Smooth muscle cell (in vitro differentiated cells): ENCODE results near the gene MGP. TPM values are rescaled to one million over a fixed set of nuclear protein-coding genes. Genes with fewer than 3 reads are reported as not detected.

Source experiments
- DNase-seq: peaks from one replicate; lab custom pipeline; 2025; ENCODE audit not compliant: unreplicated experiment; lab: John Stamatoyannopoulos, UW
- H2AFZ ChIP-seq: fragments of 200-600 bp; sonication (generic); 2 replicates; pipeline ENCODE4 v1.6.0; 2016; ENCODE audit warnings: antibody characterized with exemption, low read depth, mild to moderate bottlenecking
- H3F3A ChIP-seq: fragments of 200-600 bp; sonication (generic); 2 replicates; pipeline ENCODE4 v1.6.0; 2017; ENCODE audit warnings: antibody characterized with exemption, low read depth
- H3K27ac ChIP-seq: fragments of 200-600 bp; sonication (generic); 2 replicates; pipeline ENCODE4 v1.5.1; 2016; ENCODE audit warnings: low read depth, mild to moderate bottlenecking
- H3K27me3 ChIP-seq: fragments of 200-600 bp; sonication (generic); 2 replicates; pipeline ENCODE4 v1.6.1; 2016; ENCODE audit warnings: low read depth, mild to moderate bottlenecking
- H3K36me3 ChIP-seq: fragments of 200-600 bp; sonication (generic); 2 replicates; pipeline ENCODE4 v1.5.1; 2016; ENCODE audit warnings: low read depth
- H3K4me1 ChIP-seq: fragments of 200-600 bp; sonication (generic); 2 replicates; pipeline ENCODE4 v1.5.1; 2016; ENCODE audit warnings: low read depth
- H3K4me2 ChIP-seq: fragments of 200-600 bp; sonication (generic); 2 replicates; pipeline ENCODE4 v1.6.0; 2016; ENCODE audit warnings: mild to moderate bottlenecking
- H3K4me3 ChIP-seq: fragments of 200-600 bp; sonication (generic); 2 replicates; pipeline ENCODE4 v1.5.1; 2016; ENCODE audit warnings: mild to moderate bottlenecking
- H3K79me2 ChIP-seq: fragments of 200-600 bp; sonication (generic); 2 replicates; pipeline ENCODE4 v1.6.0; 2016; ENCODE audit warnings: low read depth, mild to moderate bottlenecking
- H3K9ac ChIP-seq: fragments of 200-600 bp; sonication (generic); 2 replicates; pipeline ENCODE4 v1.6.0; 2016; ENCODE audit warnings: low read depth
- H3K9me3 ChIP-seq: fragments of 200-600 bp; sonication (generic); replicated peaks from 2 replicates; pipeline ENCODE4 v1.5.1; 2016; ENCODE audit warnings: low read depth
- H4K20me1 ChIP-seq: fragments of 200-600 bp; sonication (generic); 2 replicates; pipeline ENCODE4 v1.6.0; 2016; ENCODE audit warnings: low read depth
- CTCF ChIP-seq: fragments of 200-600 bp; sonication (generic); IDR thresholded peaks from 2 replicates; pipeline ENCODE4 v1.5.1; 2017; ENCODE audit warnings: borderline replicate concordance, mild to moderate bottlenecking, antibody characterized with exemption; ENCODE audit not compliant: insufficient read depth, poor library complexity, severe bottlenecking
- WGBS: methylation state at CpG from one replicate; pipeline ENCODE4 v1.1.7; 2016; ENCODE audit warnings: low lambda C conversion rate; 5-methylcytosine and 5-hydroxymethylcytosine counted together
- polyA plus RNA-seq: library from polyadenylated mRNA; unstranded; fragments of >200 nt; fragmentation: Nextera tagmentation; extraction: Ambion mirVana; gene quantifications from 2 replicates; pipeline ENCODE4 v1.2.1, GENCODE V29; 2016
- total RNA-seq: library from RNA; depleted of rRNA; stranded (reverse); fragments of >200 nt; gene quantifications from 2 replicates; pipeline ENCODE4 v1.2.3, GENCODE V29; 2014

MGP gene
- total and polyA plus RNA-seq, 2 experiments from 2014 or later, result 173 to 815 TPM

- Histone ChIP-seq H3K27me3 (no peaks in the 10 kb centered on the region), H3K9me3 (no peaks in the 10 kb centered on the region)
- no peak for TF ChIP-seq CTCF
Observed at GRCh38 chr12:14919455-14919854, 33.8 kb upstream of the MGP start.

GRCh38 chr12:14915736-14916135 is 30.1 kb upstream of the MGP start:
- Histone ChIP-seq H3K27me3 (no peaks in the 10 kb centered on the region), H3K9me3 (no peaks in the 10 kb centered on the region), H3K36me3 (no peaks in the 10 kb centered on the region), H4K20me1 (no peaks in the 10 kb centered on the region), H3K9ac (no peak overlapping the region), H3K4me3 (no peak overlapping the region), H3K79me2 (no peaks in the 10 kb centered on the region), H2AFZ (no peak overlapping the region), H3K4me1 (no peaks in the 10 kb centered on the region), H3K4me2 (no peak overlapping the region), H3F3A (peaks cover 10% of the 10 kb centered on the region), H3K27ac (no peak overlapping the region)
- DNase-seq, result no peak
- 65% methylated on average over 2 of the region's 2 CpGs for WGBS
- TF ChIP-seq CTCF, result no peak

More at GRCh38 chr12:14919455-14919854, 33.8 kb upstream of the MGP start:
- Histone ChIP-seq H3K9ac (no peak overlapping the region), H3K36me3 (no peaks in the 10 kb centered on the region), H3K4me2 (no peak overlapping the region), H3K27ac (no peak overlapping the region), H3F3A (no peaks in the 10 kb centered on the region), H3K4me3 (no peak overlapping the region), H4K20me1 (no peaks in the 10 kb centered on the region), H3K4me1 (no peaks in the 10 kb centered on the region), H3K79me2 (no peaks in the 10 kb centered on the region), H2AFZ (no peak overlapping the region)
- no peak for DNase-seq

- Histone ChIP-seq H3K4me3 (no peak overlapping the region), H3K27me3 (no peaks in the 10 kb centered on the region), H3K79me2 (no peaks in the 10 kb centered on the region), H2AFZ (peak overlapping the region; percentile 56), H3K9me3 (no peaks in the 10 kb centered on the region), H3K4me2 (peak overlapping the region; percentile 47), H3F3A (peaks cover 10% of the 10 kb centered on the region), H4K20me1 (no peaks in the 10 kb centered on the region), H3K36me3 (no peaks in the 10 kb centered on the region), H3K27ac (peak overlapping the region; percentile 48), H3K4me1 (no peaks in the 10 kb centered on the region), H3K9ac (no peak overlapping the region)
- no peak for TF ChIP-seq CTCF
- no peak for DNase-seq
- WGBS, result 25% methylated on average over 4 of the region's 4 CpGs
Observed at GRCh38 chr12:14913381-14913781, 27.7 kb upstream of the MGP start.

GRCh38 chr12:14911131-14911530 is 25.5 kb upstream of the MGP start:
- Histone ChIP-seq H3K4me2 (no peak overlapping the region), H3K27ac (peak overlapping the region; percentile 93), H3K36me3 (no peaks in the 10 kb centered on the region), H3F3A (peaks cover 10% of the 10 kb centered on the region), H3K79me2 (no peaks in the 10 kb centered on the region), H3K4me1 (no peaks in the 10 kb centered on the region), H3K4me3 (no peak overlapping the region), H3K27me3 (no peaks in the 10 kb centered on the region), H2AFZ (no peak overlapping the region), H3K9me3 (no peaks in the 10 kb centered on the region), H3K9ac (no peak overlapping the region), H4K20me1 (no peaks in the 10 kb centered on the region)
- no peak for TF ChIP-seq CTCF
- DNase-seq, result no peak
- 96% methylated on average over 2 of the region's 2 CpGs for WGBS
